GM10248 (cell line): ENCODE data around the gene PNPLA7.

Experiments used
- CTCF ChIA-PET: fragments of 300-600 bp; sonication (Branson Sonifier 250); formaldehyde crosslinking; extraction: SDS; loops from one replicate; lab custom pipeline; 2021; ENCODE audit warnings: antibody characterized with exemption; lab: Yijun Ruan, JAX
- POLR2A ChIA-PET: fragments of 350-650 bp; sonication (Branson Sonifier 250); formaldehyde crosslinking; extraction: SDS; loops from one replicate; lab custom pipeline; 2020; ENCODE audit warnings: antibody characterized with exemption; lab: Yijun Ruan, JAX
- DNase-seq: peaks from one replicate; pipeline ENCODE4 v3.0.0; 2012; ENCODE audit errors: extremely low spot score
- CTCF ChIP-seq: IDR thresholded peaks from 2 replicates; pipeline ENCODE4 v1.5.1; 2012; ENCODE audit warnings: mild to moderate bottlenecking, low read depth; ENCODE audit errors: extremely low read depth, missing control alignments, control extremely low read depth

The PNPLA7 gene

DNA sequence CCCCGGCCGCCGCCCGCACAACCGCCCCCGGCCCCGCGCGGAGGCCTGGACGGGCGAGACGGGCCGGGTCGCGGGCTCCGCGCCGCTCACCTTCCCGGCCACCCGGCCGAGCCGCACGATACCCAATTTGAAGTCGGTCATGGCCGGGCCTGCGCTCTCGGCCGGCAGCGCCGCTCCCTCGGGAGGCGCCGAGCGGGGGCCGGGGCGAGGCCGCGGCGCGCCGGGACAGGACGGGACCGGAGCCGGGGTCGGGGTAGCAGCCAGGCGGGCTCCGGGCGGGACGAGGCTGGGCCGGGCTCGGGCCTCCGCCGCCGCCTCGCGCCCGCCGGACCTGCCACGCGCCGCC lies 39.9 kb upstream of the PNPLA7 start:
- CTCF ChIA-PET, result interaction anchor here (8.3 kb wide), 1 partner anchor 11 kb away, joined by 74 read pairs; the partner anchor contains the start of gene DPH7
- no peak for DNase-seq
- POLR2A ChIA-PET, result interaction anchor here (0.9 to 1.1 kb wide), 2 partner anchors 15 to 38 kb away, joined by 3 to 4 read pairs; partner anchors contain the start of gene MRPL41
- TF ChIP-seq CTCF, result no peak

GRCh38 chr9:137589441-137590122 lies 39.4 kb upstream of the PNPLA7 start:
- ChIA-PET POLR2A (no interaction called here), CTCF (interaction anchor here (8.3 kb wide), 1 partner anchor 10 kb away, joined by 74 read pairs; the partner anchor contains the start of gene DPH7)
- no peak for TF ChIP-seq CTCF
- no peak for DNase-seq

GRCh38 chr9:137588891-137589290 lies 38.7 kb upstream of the PNPLA7 start:
- ChIA-PET POLR2A (no interaction called here), CTCF (interaction anchor here (0.8 to 8.3 kb wide), 3 partner anchors 10 to 137 kb away, joined by 3 to 74 read pairs (median 3); partner anchors contain the start of gene DPH7)
- no peak for TF ChIP-seq CTCF
- DNase-seq, result no peak

DNA sequence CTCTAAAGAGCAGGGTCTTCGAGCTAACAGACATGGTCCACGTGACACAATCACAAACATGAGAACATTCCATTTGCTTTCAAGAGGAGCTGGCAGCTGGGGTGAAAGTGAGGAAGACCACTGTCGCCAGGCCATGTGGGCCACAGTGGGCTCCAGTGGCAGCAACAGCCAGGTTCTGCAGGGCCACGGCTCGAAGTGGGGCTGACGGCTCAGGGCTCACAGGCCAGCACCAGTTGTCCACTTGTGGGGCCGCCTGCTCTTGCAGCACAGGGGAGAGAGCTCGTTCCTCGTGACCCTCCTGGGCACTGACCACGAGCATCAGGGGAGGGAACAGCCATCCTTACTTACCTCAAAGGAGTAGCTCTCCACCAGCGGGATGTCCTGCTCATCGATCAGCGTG lies 38.1 kb upstream of the PNPLA7 start:
- CTCF ChIA-PET, result interaction anchor here (0.8 to 8.3 kb wide), 3 partner anchors 9 to 137 kb away, joined by 3 to 74 read pairs (median 3); partner anchors contain the start of gene DPH7
- POLR2A ChIA-PET, result no interaction called here
- no peak for DNase-seq
- TF ChIP-seq CTCF, result no peak

DNA sequence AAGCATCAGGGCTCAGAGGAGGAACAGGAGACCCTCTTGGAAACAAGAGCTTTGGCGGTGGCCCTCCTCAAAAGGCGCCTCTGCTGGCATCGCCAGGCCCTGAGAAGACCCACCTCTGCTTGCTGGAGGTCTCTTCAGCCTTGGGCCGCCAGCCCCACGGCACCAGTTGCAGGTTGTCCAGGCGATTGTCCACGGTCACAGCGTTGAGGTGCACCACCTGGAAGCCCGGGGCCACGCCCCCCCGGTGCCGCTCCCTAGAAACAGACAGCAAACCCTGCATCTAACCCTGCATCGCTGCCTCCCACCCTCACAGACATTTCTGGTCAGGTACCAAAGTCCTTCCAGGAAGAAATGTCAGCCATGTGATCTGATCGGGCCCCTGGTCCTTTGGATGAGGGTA lies 36.7 kb upstream of the PNPLA7 start:
- CTCF ChIA-PET, result interaction anchor here (8.3 kb wide), 1 partner anchor 7 kb away, joined by 74 read pairs; the partner anchor contains the start of gene DPH7
- TF ChIP-seq CTCF, result no peak
- no peak for DNase-seq
- POLR2A ChIA-PET, result no interaction called here

GRCh38 chr9:137583957-137584356 lies 33.8 kb upstream of the PNPLA7 start:
- ChIA-PET POLR2A (no interaction called here), CTCF (no interaction called here)
- no peak for TF ChIP-seq CTCF
- DNase-seq, result no peak
